GM19372 (cell line): ENCODE measurements around the gene HYCC1.

Experiments used
- ATAC-seq: cut with Tn5 transposase; IDR thresholded peaks from one replicate; pipeline ENCODE4 v1.9.1; 2021; ENCODE audit warnings: mild to moderate bottlenecking, low read depth, moderate library complexity; ENCODE audit not compliant: unreplicated experiment

The HYCC1 gene

DNA sequence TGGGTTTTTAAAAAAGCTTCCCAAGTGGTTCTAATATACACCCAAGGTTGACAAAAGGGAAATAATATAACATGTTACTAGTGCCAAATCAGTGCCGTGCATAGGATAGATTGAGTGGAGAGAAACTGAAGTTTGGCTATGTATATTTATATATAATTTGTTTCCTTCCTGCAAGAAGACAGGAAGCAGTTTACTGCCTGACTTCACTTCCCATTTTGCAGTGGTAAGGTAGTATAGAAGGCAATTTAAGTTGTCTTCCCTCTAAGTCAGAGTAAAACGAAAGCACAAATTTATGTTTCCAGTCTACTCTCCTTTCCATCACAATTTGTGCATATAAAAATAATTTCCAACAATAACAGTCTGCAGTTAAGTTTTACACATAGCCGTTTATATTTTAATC is 3.4 kb upstream of the HYCC1 start:
- ATAC-seq: no peak

DNA sequence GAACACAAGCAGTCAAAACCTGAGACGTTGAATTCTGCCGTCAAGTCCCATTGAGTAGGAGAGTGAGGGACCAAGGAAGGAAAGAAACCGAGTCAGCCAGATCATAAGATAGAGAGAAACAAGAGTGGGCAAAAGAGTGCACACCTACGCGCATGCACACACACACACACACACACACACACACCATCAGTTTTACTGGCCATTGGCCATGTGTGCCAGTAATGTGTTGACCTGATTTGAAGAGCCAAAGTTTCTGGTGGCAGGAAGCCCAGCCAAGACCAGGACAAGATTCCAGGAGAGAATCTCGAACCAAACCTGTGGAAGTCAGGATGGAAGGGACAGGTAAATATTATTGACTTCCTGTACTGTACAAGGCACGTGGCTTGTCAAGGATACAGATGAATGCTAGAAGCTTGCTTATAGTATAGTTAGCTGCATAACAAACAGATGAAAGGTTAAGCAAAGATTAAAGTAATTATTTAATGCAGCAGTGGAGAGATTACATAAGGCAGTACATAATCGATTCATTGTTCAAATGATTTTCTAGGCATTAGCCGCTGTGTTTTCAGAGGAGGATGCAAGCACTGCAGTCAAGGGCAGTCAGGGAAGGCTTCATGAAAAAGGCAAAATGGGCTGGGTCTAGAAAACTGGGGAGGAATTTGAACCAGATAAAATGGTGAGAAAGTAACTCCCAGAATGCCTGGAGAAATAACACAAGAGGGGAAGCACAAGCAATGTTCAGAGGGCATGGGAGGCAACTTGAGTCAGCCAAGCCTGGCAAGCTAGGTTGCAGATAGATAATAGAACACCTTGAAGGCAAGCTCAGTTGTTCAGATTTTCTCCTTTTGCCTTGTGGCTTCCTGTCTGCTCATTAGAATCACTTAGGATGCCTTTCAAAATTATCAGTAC is 2.7 kb upstream of the HYCC1 start:
- no peak for ATAC-seq

DNA sequence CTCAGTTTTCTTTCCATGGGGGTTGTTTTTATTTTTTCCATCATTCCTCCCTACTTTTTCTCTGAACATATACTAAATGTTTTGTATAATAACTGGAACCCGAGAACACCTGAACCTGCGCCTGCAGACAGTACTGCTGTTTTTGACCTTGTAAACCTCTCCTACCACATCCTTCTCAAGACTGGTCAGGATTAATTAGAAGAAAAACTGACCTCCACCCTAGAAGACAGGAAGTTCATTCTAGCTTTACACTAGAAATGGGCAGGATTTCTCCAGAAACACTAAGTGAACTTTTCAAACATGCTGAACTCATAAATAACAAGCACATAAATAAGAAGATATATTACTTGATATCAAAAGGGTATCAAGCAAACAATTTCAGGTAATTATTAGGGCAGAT is 751 bp upstream of the HYCC1 start:
- ATAC-seq: no peak

DNA sequence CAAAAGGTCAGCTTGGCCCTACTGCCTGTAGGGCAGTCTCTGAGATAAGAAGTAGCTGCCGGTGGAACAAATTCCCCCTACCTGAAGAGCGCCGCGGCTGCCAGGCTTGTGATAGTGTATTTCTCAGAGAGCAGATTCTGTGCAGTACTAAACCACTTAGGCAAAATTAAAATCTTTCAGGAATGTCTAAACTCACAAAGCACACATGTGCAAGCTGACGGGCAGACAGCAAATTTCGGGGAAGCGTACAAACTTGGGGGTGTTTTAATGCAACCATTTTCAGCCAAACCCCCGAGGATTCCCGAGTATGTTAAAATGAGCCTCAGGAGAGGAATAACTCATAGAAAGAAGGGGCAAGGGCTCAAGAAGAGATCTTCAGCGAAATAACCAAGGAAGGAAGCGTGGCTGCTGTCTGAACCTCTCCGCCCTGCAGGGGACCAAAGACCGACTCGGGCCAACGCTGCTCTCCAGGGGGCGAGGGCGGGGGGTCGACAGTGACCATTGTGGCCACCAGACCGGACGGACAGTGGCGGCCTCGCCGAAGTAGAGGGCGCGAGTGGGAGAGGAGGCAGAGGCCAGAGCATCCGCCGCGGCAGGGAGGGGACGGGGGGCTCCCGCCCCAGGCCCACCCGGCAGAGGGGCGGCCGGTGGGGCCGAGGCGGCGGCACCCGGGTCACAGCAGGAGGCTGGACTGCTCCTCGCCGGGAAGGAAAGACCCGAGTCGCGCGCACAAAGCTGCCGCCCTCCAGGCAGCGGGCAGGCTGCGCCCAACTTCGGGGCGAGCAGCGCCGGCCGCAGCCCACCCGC is 819 bp downstream of the HYCC1 start:
- ATAC-seq: peak; percentile 1

- no peak for ATAC-seq
Measured at GRCh38 chr7:23012186-23012585, 1.7 kb downstream of the HYCC1 start.

DNA sequence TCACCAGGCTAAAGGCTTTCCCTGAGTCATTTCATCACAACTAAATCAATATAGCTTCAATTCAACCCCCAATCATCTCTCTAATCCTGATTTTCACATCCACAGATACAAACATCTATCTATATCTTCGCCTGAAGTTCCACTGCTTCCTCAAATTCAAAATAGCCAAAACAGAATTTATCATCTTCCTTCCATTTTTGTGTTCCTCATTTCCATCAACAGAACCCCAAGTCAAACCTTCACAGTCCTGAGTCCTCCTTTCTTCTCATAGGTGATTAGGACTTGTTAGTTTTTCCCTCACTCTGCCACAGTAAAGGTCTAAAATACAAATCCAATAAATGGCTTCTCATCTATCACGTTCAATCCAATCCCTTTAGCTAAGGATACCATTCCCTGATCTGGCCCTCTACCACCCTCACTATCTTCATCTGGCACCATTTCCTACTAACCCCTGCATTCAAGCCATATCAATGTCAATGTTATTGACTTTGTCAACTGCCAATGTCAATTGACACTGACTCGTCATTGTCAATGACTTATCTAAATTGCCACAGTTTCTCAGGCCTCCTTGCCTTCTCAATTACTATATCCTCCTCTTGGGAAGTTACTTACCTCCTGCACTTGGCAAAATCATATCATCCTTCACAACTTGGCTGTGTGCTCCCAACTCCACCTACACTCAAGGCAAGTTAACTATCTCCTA is 2.6 kb downstream of the HYCC1 start:
- no peak for ATAC-seq

- ATAC-seq: no peak
Measured at GRCh38 chr7:23009303-23009702, 4.6 kb downstream of the HYCC1 start.

GRCh38 chr7:23004247-23004520 is 9.7 kb downstream of the HYCC1 start:
- ATAC-seq: no peak

- ATAC-seq: no peak
Measured at GRCh38 chr7:23003505-23004246, 10.3 kb downstream of the HYCC1 start.

GRCh38 chr7:23002698-23003097 is 11.2 kb downstream of the HYCC1 start:
- ATAC-seq: no peak

GRCh38 chr7:23001610-23002009 is 12.3 kb downstream of the HYCC1 start:
- ATAC-seq: no peak

GRCh38 chr7:23000597-23001360 is 13.2 kb downstream of the HYCC1 start:
- ATAC-seq: no peak

DNA sequence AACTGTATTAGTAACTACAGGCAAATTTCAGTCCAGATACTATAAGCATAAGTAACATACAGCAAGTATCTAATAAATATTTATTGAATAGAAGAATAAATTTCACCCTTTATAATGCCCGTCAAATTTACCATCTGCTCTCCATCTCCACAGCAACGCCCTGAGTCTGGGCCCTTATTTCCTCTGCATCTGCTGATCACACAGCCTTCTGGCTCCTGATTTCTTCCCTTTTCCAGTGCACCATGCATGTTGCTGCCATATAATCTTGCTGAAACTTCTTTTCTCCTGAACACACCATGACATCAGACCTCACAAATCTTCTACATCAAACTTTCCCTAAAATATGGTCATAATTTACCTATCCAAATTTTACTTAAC is 15.4 kb downstream of the HYCC1 start:
- no peak for ATAC-seq

- ATAC-seq: no peak
Measured at GRCh38 chr7:22997871-22998518, 15.9 kb downstream of the HYCC1 start.

GRCh38 chr7:22996470-22996869 is 17.5 kb downstream of the HYCC1 start:
- no peak for ATAC-seq

DNA sequence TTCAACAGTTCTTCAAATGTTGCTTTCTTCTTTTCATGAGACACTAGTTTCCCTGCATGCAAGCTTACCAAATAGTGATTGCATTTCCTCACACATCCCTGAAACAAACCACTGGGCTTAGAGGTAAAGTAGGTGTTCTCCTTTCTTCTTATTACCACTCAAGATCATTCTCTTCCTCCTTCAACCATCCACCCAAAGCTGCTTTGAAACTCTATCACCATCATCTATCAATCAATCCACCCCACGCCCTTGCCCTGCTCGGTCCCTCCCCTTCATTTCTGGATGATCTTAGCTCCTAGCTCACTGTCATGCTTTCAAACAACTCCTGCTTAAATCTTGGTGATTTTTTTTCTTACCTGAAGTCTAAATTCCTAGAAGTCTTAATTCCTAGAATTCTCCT is 18.9 kb downstream of the HYCC1 start:
- no peak for ATAC-seq

DNA sequence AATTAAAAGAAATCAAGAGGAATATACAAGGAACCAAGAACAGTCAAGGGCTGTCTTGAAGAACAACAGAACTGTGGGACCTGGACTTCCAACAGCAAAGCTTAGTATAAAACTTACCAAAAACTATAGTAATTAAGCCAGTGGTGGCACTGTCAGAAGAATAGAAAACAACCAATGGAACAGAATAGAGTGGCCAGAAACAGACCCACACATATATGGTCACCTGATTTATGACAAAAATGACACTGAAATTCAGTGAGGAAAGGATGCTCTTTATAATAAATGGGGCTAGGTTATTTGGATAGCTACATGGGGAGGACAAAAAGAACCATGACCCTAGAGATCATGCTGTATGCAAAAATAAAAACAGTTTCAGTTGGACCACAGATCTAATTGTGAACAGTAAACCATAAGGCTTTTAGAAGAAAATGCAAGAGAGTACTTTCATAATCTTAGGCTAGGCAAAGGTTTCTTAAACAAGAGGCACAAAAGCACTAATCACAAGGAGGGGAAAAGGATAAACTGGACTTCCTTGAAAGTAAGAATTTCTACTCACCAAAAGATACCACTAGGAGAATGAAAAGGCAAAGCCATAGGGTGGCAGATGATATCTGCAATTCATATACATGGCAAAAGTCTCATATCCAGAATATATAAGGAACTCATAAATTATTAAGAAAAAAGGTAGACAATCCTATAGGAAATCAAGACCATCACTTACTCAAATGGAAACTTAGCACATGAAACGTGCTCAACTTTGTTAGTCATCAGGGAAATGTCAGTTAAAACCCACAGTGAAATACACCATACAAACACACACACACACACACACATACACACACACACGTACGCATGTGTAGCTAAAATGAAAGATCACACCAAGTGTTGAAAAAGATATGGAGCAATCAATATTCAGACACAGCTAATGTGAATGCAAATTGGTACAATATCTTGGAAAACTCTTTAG is 20.8 kb downstream of the HYCC1 start:
- peak; percentile 85 for ATAC-seq

DNA sequence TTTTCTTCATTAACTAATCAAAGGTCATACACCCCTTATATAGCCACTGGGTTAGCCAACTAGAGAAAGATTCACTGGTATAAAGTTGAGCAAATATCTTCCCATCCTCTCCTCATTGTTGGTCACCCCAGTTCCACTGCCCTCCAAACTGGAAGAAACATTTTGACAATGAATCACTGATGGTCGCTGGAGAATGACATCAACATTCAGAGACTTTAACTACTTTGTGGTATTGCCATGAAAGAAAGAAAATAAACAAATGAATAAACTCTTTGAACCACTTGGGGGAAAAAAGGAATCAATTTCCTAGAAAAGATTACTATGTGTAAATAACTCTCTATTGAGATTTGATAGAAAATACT is 23.4 kb downstream of the HYCC1 start:
- ATAC-seq: no peak
